Nephron (organoid): ENCODE data around the gene BTNL2.

ENCODE experiments used
- H3K27ac Mint-ChIP-seq, 3 experiments: 2 replicates each; pipeline ENCODE4 v1.8.0; 2020; ENCODE audit warnings: mixed read lengths in 3 of 3, mild to moderate bottlenecking in 2 of 3, moderate library complexity in 1 of 3
- H3K27me3 Mint-ChIP-seq: 2 replicates; pipeline ENCODE4 v1.8.0; 2021; ENCODE audit warnings: low read depth, mild to moderate bottlenecking, moderate library complexity, mixed read lengths
- H3K36me3 Mint-ChIP-seq: 2 replicates; pipeline ENCODE4 v1.8.0; 2020; ENCODE audit warnings: low read depth, mixed read lengths
- H3K4me1 Mint-ChIP-seq: 2 replicates; pipeline ENCODE4 v1.8.0; 2020; ENCODE audit warnings: mixed read lengths
- H3K4me3 Mint-ChIP-seq, 3 experiments: 2 replicates each; pipeline ENCODE4 v1.8.0; 2020; ENCODE audit warnings: mild to moderate bottlenecking in 3 of 3, mixed read lengths in 3 of 3, moderate library complexity in 2 of 3
- H3K9me3 Mint-ChIP-seq: 2 replicates; pipeline ENCODE4 v1.8.0; 2020; ENCODE audit warnings: mixed read lengths
- CTCF ChIP-seq, 3 experiments: fragments of 200-600 bp; sonication (generic); IDR thresholded peaks; one replicate each; pipeline ENCODE4 v1.5.0; 2021; ENCODE audit warnings: antibody characterized with exemption in 3 of 3; ENCODE audit not compliant: unreplicated experiment in 3 of 3

BTNL2 gene

DNA sequence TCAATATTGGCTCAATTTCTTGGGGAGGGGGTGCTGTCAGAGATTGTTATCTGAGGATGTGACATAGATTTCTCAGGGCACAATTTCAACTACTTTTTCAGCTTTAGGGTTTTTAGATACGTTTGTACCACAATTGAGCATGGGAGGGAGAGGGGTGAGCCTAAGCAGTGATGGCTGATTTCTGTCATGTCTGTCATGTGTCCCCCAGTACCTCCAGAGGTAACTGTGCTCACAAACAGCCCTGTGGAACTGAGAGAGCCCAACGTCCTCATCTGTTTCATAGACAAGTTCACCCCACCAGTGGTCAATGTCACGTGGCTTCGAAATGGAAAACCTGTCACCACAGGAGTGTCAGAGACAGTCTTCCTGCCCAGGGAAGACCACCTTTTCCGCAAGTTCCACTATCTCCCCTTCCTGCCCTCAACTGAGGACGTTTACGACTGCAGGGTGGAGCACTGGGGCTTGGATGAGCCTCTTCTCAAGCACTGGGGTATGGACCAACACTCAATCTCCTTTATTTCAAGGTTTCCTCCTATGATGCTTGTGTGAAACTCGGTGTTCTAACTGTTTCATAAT is 36.1 kb upstream of the BTNL2 start:
- no peak overlapping the region for H3K27ac Mint-ChIP-seq
- TF ChIP-seq CTCF (IDR thresholded peaks at IDR 0.05; ENCODE audit: unreplicated experiment in 3 of 3), result no peak
- H3K4me3 Mint-ChIP-seq, result no peak overlapping the region
- H3K4me1 Mint-ChIP-seq, result no peaks in the 10 kb centered on the region
- peaks cover 20% of the 10 kb centered on the region for H3K27me3 Mint-ChIP-seq
- no peaks in the 10 kb centered on the region for H3K36me3 Mint-ChIP-seq
- no peaks in the 10 kb centered on the region for H3K9me3 Mint-ChIP-seq

DNA sequence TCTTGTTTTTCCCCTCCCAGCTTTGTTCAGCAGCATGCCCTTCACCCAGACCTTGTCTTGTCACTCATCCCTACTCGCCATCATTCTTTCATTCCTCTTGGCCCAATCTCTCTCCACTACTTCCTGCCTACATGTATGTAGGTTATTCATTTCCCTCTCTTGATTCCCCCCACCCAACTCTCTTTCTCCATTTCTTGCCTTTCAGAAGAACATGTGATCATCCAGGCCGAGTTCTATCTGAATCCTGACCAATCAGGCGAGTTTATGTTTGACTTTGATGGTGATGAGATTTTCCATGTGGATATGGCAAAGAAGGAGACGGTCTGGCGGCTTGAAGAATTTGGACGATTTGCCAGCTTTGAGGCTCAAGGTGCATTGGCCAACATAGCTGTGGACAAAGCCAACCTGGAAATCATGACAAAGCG is 35.3 kb upstream of the BTNL2 start:
- Mint-ChIP-seq H3K27me3 (peaks cover 19% of the 10 kb centered on the region), H3K27ac (no peak overlapping the region), H3K36me3 (no peaks in the 10 kb centered on the region), H3K4me1 (no peaks in the 10 kb centered on the region), H3K4me3 (no peak overlapping the region), H3K9me3 (no peaks in the 10 kb centered on the region)
- TF ChIP-seq CTCF (IDR thresholded peaks at IDR 0.05; ENCODE audit: unreplicated experiment in 3 of 3), result no peak

GRCh38 chr6:32439602-32440214 is 32.7 kb upstream of the BTNL2 start, which contains the start of gene HLA-DRA:
TSS of gene HLA-DRA (plus strand) at chr6:32439887. CDS start at chr6:32439951, 64 bp downstream.
- peaks cover 21% of the 10 kb centered on the region for H3K27me3 Mint-ChIP-seq
- H3K36me3 Mint-ChIP-seq, result no peaks in the 10 kb centered on the region
- no peak within 1 kb of the TSS for H3K4me3 Mint-ChIP-seq
- H3K9me3 Mint-ChIP-seq, result no peaks in the 10 kb centered on the region
- H3K4me1 Mint-ChIP-seq, result no peaks in the 10 kb centered on the region
- H3K27ac Mint-ChIP-seq, result no peak within 1 kb of the TSS
- no peak for TF ChIP-seq CTCF (IDR thresholded peaks at IDR 0.05; ENCODE audit: unreplicated experiment in 3 of 3)

- no peaks in the 10 kb centered on the region for H3K9me3 Mint-ChIP-seq
- TF ChIP-seq CTCF (IDR thresholded peaks at IDR 0.05; ENCODE audit: unreplicated experiment in 3 of 3), result no peak
- no peaks in the 10 kb centered on the region for H3K36me3 Mint-ChIP-seq
- no peak overlapping the region for H3K27ac Mint-ChIP-seq
- no peaks in the 10 kb centered on the region for H3K4me1 Mint-ChIP-seq
- H3K27me3 Mint-ChIP-seq, result peaks cover 23% of the 10 kb centered on the region
- no peak overlapping the region for H3K4me3 Mint-ChIP-seq
Observed at GRCh38 chr6:32439139-32439538, 32.2 kb upstream of the BTNL2 start.

DNA sequence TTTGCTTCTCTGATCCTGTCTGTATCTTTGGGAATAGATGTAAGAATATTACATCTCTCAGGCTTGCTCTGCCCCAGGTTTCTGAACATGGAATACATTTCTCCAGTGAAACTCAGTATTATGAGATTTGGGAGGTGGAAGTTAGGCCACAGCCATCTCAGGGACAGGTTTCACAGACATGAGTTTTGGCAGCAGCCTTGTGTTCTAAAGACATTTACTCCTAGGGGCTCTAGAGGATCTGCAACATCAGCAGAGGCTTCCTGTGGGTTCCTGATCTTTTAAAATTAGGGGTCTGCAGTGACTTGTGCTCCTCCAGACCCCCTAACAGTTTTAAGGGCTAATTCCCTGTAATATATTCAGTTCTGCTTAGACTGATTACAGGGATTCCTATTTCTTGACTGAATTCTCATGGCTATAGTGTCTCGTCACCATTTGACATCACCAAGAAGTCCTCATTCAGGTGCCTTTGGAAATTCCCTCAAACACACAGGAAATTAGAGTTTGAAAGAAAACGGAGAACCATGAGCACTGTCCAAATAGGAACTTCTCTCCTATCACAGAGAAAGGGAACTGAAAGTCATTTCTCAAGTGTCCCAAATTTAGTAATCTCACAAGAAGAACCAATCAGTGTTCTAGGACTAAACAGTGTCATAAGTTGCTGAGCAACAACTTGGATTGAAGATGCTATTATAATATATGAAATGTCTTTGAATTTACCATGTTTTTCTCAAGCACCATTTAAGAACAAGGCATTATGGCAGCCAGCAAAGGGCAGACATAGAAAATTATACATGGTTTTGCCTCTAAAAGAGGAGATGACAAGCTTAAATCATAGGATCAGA is 30.2 kb upstream of the BTNL2 start:
- Mint-ChIP-seq H3K27ac (no peak overlapping the region), H3K4me1 (no peaks in the 10 kb centered on the region), H3K27me3 (peaks cover 18% of the 10 kb centered on the region), H3K9me3 (no peaks in the 10 kb centered on the region), H3K36me3 (no peaks in the 10 kb centered on the region), H3K4me3 (no peak overlapping the region)
- no peak for TF ChIP-seq CTCF (IDR thresholded peaks at IDR 0.05; ENCODE audit: unreplicated experiment in 3 of 3)
